ENCODE measurements around the gene HMGN1.

HMGN1 gene

GRCh38 chr21:39300587-39300986, 48.3 kb downstream of the HMGN1 start:
- no peak for DNase-seq (ENCODE audit: low read depth, low spot score)

- no peak for DNase-seq (ENCODE audit: low read depth, low spot score)
These were observed 52.0 kb downstream of the HMGN1 start for GRCh38 chr21:39296891-39297290.

Measured in astrocyte of the hippocampus (primary cell).